Measurements from ENCODE around the gene GPR35.

The GPR35 gene

DNA sequence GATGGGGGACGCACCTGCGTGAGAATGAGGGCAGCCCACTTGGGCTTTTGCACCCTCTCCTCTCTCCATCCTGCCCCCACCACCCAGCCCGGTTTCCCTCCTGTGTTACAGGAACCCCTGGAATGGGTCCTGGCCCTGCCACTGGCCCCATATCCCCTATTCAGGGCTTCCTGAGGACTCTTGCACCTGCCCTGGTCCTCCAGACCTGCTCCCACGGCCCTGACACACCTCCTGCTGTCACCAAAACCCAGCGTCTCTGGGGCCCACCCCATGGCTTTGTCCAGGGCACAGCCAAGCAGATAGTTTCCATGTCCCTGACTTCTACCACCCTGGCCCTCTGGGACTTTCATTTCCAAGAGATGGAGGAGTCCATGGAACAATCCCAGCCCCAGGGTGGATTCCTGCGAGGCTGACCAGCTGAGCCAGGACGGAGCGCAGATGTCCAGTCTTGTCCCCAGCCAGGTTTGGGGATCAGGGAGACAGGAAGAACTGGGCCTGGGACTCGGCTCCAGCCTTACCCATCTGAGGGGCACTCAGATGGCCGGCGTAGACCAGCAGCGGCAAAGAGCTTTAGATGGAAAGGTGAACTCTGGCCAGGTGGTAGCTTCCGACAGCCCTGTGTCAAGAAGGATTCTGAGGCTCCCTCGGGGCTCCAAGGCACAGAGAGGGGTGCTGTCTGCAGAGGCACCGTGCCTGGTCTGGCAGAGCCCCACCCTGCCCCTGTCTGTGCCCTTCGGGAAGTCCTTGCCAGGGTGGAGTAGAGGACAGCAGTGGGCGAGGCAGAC, 12.0 kb downstream of the GPR35 start:
- no peak for DNase-seq (ENCODE audit: low read depth in 1 of 2, low spot score in 1 of 2)

DNA sequence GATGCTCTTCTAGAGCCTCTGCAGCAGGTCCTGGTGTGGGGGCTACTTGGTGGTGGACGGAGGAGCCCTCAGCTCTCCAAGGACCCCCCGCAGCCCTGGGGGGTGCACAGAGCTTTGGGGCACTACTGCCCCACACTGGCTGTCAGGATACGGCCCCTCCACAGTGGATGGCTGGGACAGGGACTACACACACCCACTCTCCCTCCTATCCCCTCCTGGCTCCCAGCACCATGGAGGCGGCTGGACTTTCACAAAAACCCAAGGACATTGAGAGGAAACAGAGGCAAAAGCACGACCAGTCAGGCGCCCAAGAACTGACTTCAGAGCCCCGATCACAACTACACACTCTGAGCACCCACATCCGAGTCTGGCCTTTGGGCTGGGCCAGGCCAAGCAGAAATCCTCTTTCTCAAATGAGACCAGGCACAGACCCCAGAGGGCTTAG, 12.6 kb downstream of the GPR35 start:
- no peak for DNase-seq (ENCODE audit: low read depth in 1 of 2, low spot score in 1 of 2)

DNA sequence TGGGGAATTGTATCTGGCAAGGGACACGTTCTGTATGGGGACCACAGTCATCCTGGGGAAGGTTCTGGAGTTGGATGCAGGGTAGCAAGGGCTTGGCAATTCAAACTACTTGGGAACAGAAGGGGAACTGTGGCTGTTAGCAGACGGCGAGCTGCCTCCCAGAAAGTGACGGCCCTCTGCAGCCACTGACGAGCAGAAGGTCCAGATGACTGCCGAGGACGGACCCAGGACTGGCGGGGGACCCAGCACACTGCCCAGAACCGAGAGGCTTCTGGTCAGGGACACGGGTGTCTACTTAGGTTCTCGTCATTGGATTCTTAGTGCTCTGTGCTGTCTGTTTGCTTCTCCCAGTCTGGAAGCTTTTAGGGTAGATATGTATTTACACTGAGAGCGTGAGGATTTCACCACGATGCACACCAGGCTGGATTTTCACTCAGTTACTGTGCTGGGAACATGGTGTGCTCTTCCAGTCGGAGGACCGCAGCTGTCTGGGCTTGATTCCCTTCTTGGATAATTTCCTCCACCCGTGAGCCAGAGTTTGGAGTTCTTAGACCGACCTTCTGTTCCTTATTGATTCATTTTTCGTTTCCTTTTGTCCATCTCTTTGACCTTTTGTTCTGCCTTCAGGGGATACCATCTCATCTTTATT, 13.4 kb downstream of the GPR35 start:
- DNase-seq (ENCODE audit: low read depth in 1 of 2, low spot score in 1 of 2): no peak

DNA sequence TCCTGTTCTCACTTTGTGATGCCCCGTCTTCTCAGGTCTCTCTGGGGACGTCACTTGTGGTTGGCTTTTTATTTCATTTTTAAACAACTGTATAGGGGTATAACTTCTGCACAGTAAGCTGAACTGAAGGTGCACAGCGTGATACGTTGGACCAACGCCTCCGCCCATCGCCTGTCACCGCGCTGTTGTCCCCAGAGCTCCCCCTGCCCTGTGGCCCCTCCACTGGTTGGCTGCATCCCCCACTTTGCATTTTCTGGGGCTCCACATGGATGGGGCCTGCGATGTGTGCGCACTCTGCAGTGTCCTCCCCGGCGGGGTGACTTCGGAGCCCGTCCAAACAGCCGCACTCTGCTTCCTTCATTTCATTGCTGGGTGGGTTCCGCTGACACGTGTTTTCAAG, 14.3 kb downstream of the GPR35 start:
- no peak for DNase-seq (ENCODE audit: low read depth in 1 of 2, low spot score in 1 of 2)

DNA sequence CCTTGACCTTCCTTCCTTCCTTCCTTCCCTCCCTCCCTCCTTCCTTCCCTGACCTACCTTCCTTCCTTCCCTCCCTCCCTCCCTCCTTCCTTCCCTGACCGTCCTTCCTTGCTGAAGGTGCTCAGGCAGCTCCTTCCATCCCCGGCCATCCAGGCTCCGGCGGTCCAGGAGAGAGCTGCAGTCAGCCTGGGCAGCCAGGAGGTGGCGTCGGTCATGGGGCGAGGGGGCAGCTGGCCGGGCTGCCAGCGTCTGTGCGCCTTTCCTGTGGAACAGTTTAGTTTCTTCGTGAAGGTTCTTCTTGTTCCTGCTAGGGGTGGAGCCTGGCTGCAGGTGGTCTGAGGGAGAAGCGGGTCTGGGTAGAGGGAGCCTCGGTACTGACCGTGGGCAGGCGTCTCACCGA, 15.7 kb downstream of the GPR35 start:
- DNase-seq (ENCODE audit: low read depth in 1 of 2, low spot score in 1 of 2): no peak

DNA sequence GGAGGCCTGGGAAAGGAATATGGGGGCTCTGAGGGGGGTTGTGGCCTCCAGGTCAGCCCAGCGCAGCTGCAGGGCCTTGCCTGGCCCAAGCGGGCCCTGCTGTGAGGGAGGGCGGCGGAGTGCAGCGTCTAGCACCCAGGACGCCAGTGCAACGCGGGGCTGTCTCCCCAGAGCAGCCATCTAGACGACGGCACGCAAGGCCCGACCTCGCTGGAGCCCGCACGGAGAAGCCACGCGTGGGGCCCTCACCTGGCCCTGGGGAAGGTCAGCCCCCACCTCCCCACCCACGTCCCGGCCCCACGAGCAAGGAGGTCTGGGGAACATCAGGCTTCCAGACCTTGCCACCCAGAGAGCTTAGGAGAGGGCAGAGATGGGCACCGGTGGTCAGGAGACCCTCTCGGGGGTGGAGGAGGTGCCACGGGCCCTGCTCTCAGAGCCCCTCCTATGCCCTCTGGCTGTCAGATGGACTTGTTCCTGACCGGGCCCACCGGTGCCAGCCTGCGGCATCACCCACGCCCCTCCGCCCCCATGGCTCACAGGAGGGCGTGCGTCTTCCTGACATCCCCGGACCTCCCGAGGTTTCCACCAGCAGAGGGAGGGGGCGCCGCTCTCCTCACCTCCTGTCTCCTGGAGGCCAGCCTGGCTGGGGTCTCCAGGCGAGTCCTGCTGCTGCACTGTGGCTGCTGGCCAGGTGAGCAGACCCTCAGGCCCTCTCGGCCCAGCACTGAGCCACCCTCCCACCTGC, 17.0 kb downstream of the GPR35 start:
- no peak for DNase-seq (ENCODE audit: low read depth in 1 of 2, low spot score in 1 of 2)

DNA sequence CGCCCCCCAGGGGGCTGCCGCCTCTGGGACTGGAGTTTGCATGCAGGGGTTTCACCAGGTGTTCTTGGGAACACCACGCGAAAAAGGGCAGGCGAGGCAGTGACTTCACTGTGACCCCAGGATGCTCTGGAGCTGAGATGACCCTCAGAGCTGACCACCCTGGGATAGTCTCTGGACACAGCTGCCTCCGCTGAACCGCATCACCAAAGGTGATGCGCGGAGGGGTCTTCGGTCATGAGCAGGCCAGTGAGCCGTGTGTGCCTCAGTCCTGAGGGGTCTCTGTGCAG, 17.5 kb downstream of the GPR35 start:
- no peak for DNase-seq (ENCODE audit: low read depth in 1 of 2, low spot score in 1 of 2)

DNA sequence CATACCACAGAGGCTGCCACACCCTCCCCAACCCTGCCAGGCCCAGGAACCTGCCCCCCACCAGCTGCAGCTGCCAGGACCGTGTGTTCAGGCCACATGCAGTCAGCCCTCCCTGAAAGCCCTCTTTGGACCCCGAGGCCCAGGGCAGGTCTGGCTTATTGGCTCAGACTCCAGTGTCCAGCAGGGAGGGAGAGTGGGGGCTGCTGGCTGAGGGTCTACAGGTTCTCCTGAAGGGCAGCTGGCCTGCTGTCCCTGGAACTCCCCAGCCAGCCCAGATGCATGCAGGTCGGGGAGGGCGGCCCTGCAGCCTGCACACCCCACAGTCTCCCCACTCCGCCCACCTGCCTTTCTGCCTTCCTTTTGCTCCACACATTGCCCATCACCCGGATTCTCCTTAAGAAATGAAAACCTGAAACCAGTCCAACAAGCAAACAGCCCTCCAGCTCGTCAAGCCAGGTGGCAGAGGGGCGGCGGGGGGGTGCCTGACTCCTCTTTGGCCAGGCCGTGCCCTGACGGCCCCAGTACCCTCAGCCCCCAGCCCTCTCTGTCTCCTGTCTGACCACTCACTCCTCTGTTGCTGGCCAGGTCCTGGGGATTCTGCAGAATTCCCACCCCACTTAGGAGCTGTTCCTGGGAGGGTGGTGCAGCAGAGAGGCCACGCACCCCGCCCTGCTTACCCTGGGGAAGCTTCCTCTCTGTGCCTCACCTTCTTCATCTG, 18.0 kb downstream of the GPR35 start:
- DNase-seq (ENCODE audit: low read depth in 1 of 2, low spot score in 1 of 2): no peak

DNA sequence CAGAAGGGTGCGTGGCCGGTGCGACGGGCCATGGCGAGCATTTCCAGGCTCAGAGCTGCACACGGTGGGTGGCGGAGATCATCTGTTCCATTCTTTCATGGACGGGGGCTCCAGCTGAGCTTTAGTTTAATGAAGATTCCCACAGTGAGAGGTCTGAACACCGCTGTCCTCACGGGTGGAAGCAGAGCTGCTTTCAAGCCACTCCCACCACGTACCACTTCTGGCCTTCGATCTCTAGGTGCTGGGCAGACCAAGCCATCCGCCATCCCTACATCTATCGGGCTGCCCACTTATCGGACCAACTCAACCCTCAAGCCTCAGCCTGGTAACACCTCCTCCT, 18.5 kb downstream of the GPR35 start:
- DNase-seq (ENCODE audit: low read depth in 1 of 2, low spot score in 1 of 2): no peak

DNA sequence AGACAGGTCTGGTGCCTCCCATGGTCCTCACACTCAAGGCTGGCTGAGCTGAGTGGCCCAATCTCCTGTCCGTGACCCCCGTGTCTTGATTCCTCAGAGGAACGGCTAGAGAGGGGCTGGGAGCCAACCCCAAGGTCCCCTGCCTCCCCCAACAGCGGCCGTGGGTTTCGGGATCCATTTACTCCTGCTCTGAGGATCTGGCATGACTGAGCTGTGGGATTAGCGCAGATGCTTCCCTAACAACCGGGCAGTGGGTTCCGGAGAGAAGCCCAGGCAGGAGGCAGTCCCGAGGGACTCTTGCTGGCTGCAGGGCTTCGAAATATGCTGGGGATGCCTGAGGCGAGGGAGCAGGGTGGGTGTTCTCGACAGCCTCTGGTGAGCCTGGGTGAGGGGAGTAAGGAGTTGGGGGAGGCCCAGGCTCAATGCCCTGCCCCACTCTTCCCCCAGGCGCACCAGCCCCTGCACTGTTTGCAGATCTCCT, 18.9 kb downstream of the GPR35 start:
- no peak for DNase-seq (ENCODE audit: low read depth in 1 of 2, low spot score in 1 of 2)

DNA sequence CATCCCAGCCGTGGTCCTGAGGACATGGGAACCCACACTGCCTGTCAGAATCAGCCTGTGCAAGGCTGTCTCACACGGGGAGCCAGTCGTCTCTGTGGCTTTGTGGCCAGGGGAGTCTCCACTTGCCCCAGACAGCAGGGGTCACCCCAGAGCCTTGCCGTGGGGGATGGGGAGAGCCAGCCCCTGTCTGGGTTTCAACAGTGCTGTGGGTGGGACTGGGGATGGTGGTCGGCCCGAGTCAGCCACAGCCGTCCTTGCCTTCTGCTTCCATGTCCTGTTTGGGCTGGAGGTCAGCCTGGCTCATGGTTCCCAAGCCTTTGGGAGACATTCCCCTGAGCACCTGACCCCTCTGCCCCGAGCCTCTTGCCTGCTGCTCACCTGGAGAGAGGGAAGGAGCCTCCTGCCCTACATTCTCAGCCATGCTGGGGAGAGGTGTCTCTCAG, 19.6 kb downstream of the GPR35 start:
- no peak for DNase-seq (ENCODE audit: low read depth in 1 of 2, low spot score in 1 of 2)

DNA sequence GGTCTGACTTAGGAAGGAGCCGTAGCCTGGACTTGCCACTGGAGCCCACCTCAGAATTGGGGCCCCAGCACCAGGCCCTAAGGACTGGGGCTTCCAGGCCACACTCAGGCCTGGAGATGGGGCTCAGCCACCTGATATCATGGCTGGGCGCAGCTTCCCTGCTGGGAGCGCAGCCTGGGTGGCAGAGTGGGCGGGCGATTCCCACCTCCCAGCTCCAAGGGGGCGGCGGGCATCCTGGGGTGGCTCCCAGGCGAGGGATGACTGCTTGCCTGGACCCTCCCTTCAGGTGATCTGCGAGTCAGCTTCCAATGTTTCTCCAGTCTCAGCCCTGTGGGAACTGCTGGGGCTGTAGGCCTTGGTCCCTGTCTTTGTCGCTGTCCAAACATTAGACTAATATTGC, 20.1 kb downstream of the GPR35 start:
- DNase-seq (ENCODE audit: low read depth in 1 of 2, low spot score in 1 of 2): no peak

DNA sequence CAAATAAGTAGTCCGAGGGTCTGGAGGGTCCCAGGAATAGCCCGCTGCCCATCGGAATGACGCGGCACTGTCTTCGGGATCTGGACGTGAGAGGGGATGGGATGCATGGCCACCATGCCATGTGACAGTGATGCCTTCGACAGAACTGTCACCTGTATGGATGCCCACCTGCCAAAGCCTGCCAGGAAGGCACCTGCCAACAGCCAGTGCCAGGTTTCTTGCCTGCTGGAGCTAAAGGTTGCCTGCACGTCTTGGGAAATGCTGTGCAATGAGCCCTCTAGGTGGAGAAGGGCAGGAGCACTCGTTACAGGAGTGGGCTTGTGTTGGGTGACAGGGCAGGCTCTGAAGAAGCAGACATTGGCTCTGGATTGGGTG, 20.5 kb downstream of the GPR35 start:
- DNase-seq (ENCODE audit: low read depth in 1 of 2, low spot score in 1 of 2): no peak

DNA sequence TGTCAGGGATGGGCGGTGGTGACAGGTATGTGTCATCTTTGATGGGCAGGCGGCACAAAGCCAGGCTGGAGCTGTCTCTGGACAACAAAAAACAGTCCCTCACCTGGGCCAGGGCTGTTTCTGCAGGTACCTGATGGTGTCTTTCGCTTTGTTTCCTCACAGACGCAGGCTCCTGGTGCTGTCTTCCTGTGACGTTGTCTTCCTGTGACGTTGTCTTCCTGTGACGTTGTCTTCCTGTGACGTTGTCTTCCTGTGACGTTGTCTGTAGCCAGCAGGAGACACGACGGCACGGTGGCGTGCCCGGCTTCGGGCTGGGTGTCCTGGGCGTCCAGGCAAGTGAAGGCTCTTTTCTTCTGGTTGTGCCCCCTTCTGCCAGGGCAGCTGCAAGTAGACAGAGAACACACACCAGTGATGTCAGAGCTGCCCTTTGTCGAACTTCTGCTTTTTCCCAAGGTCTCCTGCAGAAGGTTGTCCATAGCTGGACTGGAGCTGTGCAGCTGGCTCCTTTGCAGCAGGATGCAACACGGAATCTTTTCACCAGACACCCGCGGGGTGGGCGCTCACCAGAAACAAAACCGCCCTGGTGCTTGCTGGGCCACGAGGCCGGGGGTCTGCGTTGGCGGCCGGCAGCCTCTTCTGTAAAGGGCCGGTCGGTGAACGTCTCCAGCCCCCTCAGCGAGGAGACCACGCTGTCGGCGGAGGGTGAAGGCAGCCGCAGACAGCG, 21.1 kb downstream of the GPR35 start:
- no peak for DNase-seq (ENCODE audit: low read depth in 1 of 2, low spot score in 1 of 2)

DNA sequence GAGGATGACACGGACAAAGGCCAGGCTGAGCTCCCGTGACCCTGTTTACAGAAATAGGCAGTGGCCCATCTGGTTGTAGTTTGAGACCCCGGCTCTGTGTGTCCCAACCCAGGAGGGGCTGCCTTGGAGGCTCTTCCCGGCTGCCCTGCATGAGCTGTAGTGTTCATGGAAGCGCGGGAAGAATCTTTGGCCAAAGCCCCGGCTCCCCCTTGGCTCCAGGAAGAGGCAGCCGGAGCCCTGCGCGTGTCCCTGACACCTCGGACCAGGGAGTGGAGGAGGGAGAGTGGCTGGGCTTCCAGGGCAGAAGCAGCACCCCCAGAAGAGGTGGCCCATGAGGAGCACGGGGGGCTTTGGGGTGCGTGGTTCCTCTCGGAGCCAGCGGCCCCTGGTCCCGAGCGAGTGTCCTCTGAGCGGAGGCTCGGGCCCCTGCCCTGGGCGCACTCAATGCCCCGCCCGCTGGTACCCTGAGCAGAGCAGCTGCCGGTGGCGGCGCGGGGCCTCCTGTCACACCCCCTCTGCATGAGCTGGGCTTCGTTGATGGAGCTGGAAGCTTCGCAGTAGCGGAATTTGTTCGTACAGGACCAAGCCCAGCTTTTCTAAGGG, 21.7 kb downstream of the GPR35 start:
- no peak for DNase-seq (ENCODE audit: low read depth in 1 of 2, low spot score in 1 of 2)

DNA sequence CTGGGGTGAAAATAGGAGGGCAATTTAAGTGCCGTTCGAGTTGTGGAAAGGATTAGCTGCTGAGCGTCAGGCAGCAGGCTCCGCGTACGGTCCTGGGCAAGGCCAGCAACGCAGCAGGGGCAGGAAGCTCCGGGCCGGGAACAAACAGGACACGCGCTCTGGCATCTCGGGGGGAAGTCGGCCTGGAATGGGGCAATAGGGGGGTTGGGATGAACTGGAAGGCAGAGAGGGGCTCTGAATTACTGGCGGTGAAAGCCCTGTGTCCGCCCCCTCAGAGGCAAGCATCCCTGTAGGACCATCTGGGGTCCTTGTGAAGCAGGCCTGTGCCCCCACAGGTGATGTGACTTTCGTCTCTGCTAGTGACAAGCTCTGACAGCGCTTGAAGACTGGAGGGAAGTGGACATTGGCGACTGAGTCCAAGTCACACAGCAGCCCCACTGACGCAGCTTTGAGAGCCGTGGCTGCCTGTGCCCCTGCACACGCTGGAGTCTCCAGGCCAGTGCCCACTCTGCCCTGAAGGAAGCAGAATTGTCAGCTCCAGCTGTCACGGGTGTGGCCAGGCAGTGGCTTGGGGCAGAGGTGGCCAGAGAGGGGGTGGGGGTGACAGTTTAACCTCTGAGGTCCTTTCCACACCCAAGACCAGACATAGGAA, 22.3 kb downstream of the GPR35 start:
- DNase-seq (ENCODE audit: low read depth in 1 of 2, low spot score in 1 of 2): no peak

DNA sequence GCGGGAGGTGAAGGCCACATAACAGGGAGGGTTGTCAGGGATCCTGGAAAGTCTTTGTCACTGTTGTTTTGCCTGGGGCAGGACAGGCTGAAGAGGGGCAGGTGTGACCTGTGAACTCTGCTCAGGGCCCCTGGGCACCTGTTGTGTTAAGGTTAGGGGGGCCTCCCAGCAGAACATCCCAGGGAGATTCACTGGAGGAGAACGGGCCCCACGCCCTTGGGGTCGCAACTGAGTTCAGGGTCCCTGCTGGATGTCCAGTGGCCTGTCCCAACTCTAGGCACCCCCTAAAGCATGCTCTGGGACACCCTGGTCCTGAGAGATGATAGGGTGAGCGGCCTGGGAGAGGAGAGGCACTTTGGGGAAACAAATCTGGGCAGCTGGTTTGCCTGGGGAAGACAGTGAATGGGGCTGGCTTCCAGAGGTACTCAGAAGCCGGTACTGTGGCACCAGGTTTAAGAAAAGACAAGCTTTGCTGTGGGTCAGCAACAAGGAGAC, 22.9 kb downstream of the GPR35 start:
- no peak for DNase-seq (ENCODE audit: low read depth in 1 of 2, low spot score in 1 of 2)

DNA sequence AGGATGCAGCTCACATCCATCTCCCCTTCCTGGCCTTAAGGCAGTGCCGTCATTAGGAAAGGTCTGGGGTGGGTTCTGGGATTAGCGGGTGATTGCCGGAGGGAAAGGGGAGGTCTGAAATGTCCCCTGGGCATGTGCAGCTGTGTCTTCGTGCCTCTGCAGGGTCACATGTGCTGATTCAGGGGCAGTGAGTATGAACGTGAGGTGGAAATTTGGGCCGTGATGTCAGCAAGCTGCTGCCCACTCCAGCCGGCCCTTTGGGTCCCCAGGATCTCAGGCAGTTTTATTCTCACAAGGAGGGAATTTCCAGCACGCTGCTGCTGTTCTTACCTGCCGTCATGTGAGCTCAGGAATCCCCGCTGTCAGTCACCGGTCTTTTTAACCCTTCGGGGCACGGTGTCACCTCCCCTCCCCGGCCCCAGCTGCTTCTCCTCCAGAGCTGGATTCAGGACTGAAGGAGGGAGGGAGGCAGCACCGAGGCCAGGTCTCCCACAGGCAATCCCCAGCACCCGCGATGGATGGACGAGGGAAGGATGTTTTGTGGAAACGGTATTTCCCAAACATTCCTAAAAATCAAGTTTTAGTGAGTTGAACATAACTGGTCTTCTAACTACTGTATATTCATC, 23.5 kb downstream of the GPR35 start:
- no peak for DNase-seq (ENCODE audit: low read depth in 1 of 2, low spot score in 1 of 2)

DNA sequence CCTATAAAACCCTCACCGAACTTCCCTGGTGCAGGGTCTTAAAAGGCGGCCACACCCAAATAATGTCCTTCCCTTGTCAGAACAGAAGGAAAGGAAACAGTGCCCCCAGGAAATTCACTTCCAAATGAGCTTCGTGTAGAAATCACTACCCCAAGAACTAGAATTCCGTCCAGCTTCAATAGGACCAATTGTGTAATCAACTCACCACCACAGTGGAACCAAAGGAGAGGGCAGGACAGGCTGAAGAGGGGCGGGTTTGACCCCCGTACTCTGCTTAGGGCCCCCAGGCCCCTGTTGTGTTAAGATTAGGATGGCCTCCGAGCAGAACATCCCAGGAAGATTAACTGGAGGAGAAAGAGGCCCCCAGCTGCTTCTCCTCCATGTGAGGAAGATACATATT, 24.1 kb downstream of the GPR35 start:
- DNase-seq (ENCODE audit: low read depth in 1 of 2, low spot score in 1 of 2): no peak

All from stimulated activated CD4-positive, alpha-beta T cell treated with anti-CD3 and anti-CD28 coated beads, Interleukin-15, amount 100 ng/mL, for 1 hour (primary cell).